Skeletal muscle cell (primary cell): ENCODE measurements around the gene RAB14.

Experiments used
- DNase-seq: peaks from one replicate; pipeline ENCODE4 v3.0.0-alpha.2; 2010; ENCODE audit warnings: low read depth
- H3K4me3 ChIP-seq: 2 replicates; pipeline ENCODE4 v1.5.1; 2011; ENCODE audit warnings: low read depth, mild to moderate bottlenecking, control low read depth, low read length, moderate library complexity

The RAB14 gene

DNA sequence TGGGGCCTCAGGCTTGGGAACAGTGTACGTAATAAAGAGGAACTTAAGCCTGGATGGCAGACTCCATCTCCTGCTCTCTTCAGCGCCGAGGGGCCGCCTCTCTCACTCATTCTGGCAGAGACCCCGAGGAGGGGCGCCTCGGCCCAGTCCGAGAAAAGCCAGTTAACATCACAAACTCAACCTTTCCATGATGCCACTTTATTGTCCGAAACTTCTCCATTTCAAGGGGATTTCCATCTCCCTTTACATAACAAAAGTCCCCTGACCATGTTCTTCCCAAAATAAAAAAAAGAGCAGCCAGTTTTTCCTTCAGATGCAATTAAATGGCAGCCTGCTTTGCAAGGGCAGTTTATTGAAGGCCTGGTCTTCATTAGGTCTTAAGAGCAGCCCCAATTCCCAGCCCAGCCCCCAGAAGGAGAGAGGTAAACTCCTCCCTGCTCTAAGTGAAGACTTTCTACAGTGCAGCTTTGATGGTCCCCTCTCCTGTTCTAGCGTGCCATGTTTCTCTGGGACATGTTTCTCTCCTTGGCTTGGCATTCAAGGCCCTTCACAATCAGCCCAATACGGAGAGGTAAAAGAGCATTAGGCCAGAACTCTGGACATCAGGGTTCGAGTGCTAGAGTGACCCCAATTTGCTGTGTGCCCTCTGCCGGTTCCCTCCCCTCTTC is 19.5 kb upstream of the RAB14 start:
- DNase-seq: no peak
- H3K4me3 ChIP-seq: no peak overlapping the region

DNA sequence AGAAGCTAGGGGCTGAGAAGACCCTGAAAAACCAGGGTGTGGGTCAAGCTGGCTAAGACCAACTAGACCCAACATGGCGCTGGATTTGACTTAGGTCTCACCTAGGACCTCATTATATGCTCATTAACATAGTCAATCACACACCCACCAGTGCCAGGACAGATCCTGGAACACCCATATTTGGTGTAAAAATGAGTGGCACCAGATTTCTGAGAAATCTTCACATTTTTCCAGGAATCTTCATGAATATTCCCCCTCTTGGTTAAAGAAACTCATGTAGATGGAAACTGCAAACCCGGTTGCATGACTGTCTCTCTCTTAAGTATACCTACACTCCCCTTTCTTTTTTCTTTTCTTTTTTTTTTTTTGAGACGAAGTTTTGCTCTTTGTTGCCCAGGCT is 17.9 kb upstream of the RAB14 start:
- DNase-seq: no peak
- no peak overlapping the region for H3K4me3 ChIP-seq

DNA sequence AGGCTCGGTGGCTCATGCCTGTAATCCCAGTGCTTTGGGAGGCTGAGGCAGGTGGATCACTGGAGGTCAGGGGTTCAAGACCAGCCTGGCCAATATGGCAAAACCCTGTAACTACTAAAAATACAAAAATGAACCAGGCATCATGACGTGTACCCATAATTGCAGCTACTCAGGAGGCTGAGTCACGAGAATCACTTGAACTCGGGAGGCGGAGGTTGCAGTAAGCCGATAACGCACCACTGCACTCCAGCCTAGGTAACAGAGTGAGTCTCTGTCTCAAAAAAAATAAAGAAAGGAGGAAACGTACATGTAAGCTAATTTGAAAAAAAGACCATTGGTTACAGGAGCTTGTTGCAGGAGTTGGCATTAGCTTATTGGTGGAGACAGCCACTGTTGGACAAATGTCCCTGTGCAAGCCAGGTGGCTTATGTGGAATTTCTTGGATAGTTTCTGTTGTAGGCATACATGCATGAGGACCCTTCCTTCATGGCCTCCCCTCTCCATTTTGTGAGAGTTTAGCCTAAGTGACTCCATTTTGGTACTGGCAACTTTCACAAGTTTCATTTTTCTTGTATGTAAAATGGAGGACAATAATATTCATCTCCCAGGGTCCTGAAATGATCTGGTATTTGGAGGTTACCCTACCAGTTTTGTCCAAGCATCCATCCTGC is 16.8 kb upstream of the RAB14 start:
- no peak for DNase-seq

GRCh38 chr9:121217609-121218292 is 16.1 kb upstream of the RAB14 start:
- peak; percentile 47 for DNase-seq
- H3K4me3 ChIP-seq: no peak overlapping the region

More for the DNA sequence above, 16.8 kb upstream of the RAB14 start:
- no peak overlapping the region for H3K4me3 ChIP-seq

DNA sequence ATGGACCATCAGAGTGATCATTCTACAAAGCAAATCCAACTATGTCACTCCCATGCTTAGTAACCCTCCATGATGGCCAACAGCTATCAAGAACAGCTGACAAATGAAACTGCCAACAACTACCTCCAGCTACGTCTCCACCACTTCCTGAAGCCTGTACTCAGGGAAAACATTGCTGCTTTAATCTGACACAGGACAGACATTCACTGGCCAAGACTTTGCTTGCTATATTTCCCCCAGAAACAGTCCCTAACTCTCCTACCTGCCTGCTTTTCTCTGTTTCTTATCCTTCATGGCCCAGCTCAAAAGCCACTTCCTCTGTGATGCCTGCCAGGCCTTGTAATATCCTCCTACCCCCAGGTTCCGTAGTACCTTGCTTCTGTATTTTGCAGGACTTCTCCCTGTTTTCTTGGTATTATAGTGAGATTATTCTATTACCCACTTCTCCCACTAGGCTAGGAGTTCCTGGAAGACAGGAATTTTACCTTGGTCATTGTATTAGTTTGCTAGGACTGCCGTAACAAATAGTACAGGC is 14.7 kb upstream of the RAB14 start:
- DNase-seq: no peak
- H3K4me3 ChIP-seq: no peak overlapping the region

DNA sequence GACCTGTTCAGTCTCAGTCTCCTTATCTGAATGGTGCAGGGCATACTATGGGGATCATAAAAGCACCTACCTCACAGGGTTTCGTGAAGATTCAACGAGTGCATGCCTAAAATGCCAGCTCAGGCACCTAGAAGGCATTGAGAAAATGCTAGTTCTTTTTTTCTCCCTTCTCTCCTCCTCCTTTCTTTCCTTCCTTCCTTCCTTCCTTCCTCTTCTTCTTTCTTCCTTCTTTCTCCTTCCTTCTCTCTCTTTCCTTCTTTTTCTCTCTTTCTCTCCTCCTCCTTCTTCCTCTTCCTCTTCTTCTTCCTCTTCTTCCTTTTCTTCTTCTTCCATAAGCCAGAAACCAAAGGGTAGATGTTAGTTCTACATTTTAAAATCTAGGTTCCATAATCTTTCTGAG is 12.3 kb upstream of the RAB14 start:
- DNase-seq: no peak
- H3K4me3 ChIP-seq: no peak overlapping the region

DNA sequence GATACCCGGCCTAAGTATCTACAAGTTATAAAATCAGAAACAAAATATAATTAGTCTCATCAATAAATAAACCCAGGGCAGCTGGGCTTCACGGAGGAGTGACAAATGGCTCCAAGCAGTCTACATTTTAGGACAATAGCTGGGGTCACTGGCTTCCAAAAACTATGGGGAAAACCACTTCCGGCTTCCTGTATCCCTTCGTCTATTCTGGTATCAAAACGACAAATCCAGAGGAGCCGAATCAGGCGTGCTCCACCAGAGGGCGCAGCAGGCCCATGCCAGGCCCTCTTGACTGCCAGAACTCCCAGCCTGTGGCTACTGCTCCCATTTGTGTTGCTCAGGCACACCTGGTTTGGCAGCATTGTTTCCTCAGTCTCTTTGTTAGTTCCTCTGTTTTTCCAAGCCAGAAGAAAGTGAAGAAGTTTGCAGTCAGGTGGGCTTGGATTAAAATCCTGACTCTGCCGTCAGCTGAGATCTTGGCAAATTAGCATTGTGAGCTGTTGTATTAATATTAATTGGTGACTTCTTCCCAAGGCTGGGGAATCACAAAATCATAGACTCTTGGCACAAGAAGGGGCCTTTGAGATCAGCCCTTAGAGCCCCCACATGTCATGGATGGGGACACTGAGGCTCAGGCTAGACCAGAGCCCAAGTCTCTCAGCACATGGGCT is 11.6 kb upstream of the RAB14 start:
- DNase-seq: peak; percentile 49
- no peak overlapping the region for H3K4me3 ChIP-seq

DNA sequence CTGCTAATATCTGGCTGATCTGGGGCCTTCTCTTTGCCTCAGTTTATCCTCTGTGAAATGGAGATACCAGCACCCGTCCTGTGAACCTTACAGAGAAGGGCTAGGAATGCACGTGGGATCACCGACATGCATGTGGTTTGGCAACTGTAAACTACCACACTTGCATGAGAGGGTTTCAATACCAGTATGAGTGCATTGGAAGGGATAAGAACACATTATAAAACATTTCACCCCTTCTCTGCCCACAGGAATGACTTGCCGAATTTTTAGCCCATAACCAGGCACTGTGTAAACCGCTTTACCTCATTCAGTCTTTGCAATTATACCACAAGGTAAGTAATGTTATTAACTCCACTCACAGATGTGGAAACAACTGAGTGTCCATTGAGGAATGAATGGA is 8.9 kb upstream of the RAB14 start:
- no peak for DNase-seq

DNA sequence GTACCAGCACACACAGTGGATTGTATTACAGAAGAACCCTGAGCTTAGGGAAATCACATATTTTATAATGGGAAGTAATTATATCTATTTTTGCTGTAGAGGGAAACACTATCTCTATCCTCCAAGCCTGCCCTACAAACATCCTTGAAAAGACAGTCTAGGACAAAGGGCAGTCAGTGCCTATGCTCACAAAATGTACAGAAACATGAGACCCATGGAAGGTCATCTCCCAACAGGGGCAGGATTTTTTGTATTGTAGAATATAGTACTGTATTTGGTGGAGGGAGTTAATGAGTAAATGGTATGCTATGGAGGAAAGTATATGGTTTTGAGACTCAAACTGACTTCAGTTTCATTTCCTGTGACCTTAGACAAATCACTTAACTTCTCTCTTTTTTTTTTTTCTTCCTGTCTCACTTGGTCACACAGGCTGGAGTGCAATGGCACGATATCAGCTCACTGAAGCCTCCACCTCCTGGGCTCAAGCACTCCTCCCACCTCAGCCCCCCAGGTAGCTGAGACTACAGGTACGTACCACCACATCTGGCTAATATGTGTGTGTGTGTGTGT is 5.8 kb upstream of the RAB14 start:
- no peak overlapping the region for H3K4me3 ChIP-seq

More for the DNA sequence above, 8.9 kb upstream of the RAB14 start:
- no peak overlapping the region for H3K4me3 ChIP-seq

GRCh38 chr9:121206516-121207370 is 5.1 kb upstream of the RAB14 start:
- no peak overlapping the region for H3K4me3 ChIP-seq
- DNase-seq: peak; percentile 4

More for the DNA sequence above, 5.8 kb upstream of the RAB14 start:
- DNase-seq: no peak

GRCh38 chr9:121204611-121205010 is 2.9 kb upstream of the RAB14 start:
- no peak overlapping the region for H3K4me3 ChIP-seq
- no peak for DNase-seq

DNA sequence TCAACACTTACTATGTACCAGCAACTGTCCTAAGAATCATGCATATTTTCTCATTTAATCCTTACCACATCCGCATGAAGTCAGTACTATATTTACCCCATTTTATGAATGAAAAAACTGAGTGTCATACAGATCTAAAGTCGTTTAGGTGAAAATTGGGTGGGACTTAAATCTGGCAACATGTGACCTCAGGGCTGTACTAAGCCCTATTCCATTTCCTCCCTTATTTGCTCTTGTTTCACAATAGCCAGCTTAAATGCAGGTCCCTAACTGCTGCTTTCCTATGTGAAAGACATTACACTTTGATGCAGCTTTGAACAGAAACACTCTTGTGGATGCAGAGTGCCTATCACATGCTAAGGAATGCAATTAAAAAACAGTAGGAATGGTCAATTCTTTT is 2.5 kb upstream of the RAB14 start:
- H3K4me3 ChIP-seq: no peak overlapping the region
- DNase-seq: no peak

DNA sequence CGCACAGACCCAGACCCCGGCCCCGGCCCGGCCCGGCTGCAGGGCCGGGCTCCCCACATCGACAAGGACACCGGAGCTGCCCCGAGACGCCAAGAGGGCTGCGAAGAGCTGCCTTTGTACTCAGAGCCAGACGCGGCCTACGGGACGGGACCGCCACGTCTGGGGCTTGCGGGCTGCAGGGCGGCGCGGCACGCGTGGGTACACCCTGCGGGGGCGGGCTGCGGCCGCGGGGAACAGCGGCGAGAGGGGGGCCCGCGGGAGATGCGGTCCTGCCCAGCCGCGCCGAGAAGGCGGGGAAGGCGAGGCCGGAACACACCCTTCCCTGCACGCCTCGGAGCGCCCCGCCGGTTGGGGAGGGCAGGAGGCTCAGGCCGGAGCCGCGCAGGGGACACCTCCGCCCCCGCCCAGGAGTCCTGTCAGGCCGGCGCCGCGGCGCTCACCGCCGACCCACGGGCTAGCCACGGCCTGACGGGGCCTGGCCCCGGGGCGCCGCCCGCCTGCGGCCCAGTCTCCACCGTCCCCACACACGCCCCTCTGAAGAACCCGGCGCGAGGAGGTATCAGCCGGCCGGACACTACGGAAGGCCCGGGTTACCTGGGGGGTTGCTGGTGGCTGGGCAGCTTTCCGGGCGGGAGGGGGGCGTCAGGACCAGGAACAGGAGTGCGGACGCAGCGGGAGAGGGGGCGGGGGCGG is 478 bp downstream of the RAB14 start:
- no peak for DNase-seq

DNA sequence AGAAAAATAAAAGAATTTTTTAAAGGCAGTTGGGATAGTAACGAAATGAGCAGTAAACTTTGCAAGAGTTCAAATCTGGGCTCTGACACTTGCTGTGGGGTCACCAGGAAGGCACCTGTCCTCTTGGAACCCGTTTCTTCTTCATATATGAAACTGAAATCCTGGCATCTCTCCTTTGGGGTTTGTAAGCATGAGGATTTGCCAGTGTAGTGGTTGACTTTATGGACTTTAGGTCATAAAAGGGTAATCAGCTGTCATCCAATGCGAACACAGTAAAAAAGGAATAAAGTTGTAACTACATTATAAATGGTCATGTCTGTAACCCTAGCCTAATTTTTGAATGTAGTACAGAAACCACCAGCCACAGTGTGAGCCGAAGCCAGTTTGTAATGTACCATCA is 1.3 kb downstream of the RAB14 start:
- no peak for DNase-seq
- peak overlapping the region; percentile 75 for H3K4me3 ChIP-seq

More for the DNA sequence above, 478 bp downstream of the RAB14 start:
- H3K4me3 ChIP-seq: peak overlapping the region; percentile 75

DNA sequence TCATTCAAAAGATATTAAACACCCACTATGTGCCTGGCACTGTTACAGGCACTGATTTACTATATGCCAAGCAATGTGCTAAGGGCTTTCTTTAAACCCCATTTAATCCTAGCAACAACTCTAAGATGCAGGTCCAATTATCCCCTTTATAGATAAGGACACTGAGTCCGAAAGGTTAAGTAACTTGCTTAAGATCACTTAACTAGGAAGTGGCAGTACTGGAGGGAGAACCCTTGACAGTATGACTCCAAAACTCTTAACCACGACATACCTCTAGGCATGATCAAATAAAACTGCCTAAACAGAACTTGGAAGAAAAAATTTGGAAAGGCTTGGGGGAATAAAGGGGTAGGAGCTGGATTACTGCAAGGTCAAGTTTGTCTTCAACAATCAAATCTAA is 1.7 kb downstream of the RAB14 start:
- DNase-seq: no peak
- peak overlapping the region; percentile 75 for H3K4me3 ChIP-seq

GRCh38 chr9:121198512-121199042 is 3.1 kb downstream of the RAB14 start:
- H3K4me3 ChIP-seq: no peak overlapping the region
- DNase-seq: no peak

DNA sequence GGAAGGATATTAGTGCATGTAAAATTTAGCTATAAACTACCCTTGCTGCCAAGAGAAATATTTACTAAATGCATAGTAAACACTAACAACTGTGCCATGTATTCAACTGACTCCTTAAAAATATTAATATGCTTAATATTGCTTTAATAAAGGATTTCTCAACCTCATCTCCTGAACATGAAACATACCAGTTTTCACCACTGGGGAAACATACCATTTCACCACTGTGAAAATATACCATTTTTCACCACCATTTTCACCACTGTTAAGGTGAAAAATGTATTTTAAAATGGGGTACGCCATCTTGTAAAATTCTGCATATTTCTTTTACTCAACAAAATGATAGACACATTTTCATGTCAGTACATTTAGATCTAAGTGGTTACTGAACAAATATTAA is 4.5 kb downstream of the RAB14 start:
- DNase-seq: no peak
- no peak overlapping the region for H3K4me3 ChIP-seq

DNA sequence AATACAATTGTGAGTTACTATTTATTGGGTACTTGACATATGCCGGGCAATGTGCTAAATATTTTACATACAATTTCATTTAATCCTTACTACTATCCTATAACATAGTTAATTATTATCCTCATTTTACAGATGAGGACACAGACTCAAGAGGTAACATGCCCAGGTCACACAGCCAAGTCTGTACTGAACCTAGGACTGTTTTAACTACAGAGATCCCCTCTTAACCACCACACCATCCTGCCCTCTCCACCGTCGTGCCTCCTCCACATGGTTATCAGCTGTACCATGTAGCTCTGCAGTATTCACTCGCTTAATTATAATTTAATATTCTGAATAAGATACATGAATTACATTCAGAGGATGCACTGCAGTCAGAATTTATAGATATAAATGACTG is 5.3 kb downstream of the RAB14 start:
- H3K4me3 ChIP-seq: no peak overlapping the region

More for the DNA sequence above, 5.3 kb downstream of the RAB14 start:
- no peak for DNase-seq
